Endothelial cell of umbilical vein (primary cell): ENCODE measurements around the gene DAPK2. TPM values are rescaled to one million over a fixed set of nuclear protein-coding genes. Genes with fewer than 3 reads are reported as not detected.

Source experiments
- BruUV-seq: library from RNA; stranded (reverse); fragments of 400-500 nt; replicated peaks from 2 replicates; lab custom pipeline; 2021; lab: Mats Ljungman, UMichigan
- CTCF ChIA-PET: fragments of 300-600, 350-600 bp; sonication (Branson Sonifier 250); formaldehyde crosslinking; loops from one replicate; lab custom pipeline; 2021; ENCODE audit warnings: antibody characterized with exemption, inconsistent platforms; lab: Charles Lee
- POLR2A ChIA-PET: fragments of 300-600, 350-600 bp; sonication (Branson Sonifier 250); formaldehyde crosslinking; loops from one replicate; lab custom pipeline; 2021; ENCODE audit warnings: antibody characterized with exemption, inconsistent platforms; lab: Charles Lee
- DNase-seq: peaks from one replicate; pipeline ENCODE4 v3.0.0-alpha.2; 2011; ENCODE audit warnings: low read depth, low spot score
- FAIRE-seq: peaks from 2 replicates; lab custom pipeline; 2011; peaks lifted over from hg19 to GRCh38; lab: Jason Lieb, UNC
- H2AFZ ChIP-seq: 2 replicates; pipeline ENCODE4 v1.6.0; 2012; ENCODE audit warnings: low read depth, low read length, control low read depth, inconsistent platforms
- H3K27ac ChIP-seq: 2 replicates; pipeline ENCODE4 v1.5.1; 2011; ENCODE audit warnings: low read depth, mild to moderate bottlenecking, control low read depth, low read length, moderate library complexity; ENCODE audit not compliant: insufficient read depth
- H3K27me3 ChIP-seq, 2 experiments: 2 replicates each; pipeline versions ENCODE4 v1.6.0 to v1.6.1; 2011; ENCODE audit warnings: low read length in 2 of 2, mixed read lengths in 1 of 2; ENCODE audit not compliant: control insufficient read depth in 2 of 2, insufficient read depth in 2 of 2
- H3K36me3 ChIP-seq, 2 experiments: 2 replicates in 1 of 2; 3 replicates in 1 of 2; pipeline ENCODE4 v1.5.1; 2011; ENCODE audit warnings: low read length in 2 of 2, mild to moderate bottlenecking in 1 of 2, moderate library complexity in 1 of 2; ENCODE audit not compliant: control insufficient read depth in 2 of 2, insufficient read depth in 2 of 2; ENCODE audit errors: extremely low read depth in 1 of 2
- H3K4me1 ChIP-seq: 3 replicates; pipeline ENCODE4 v1.5.1; 2011; ENCODE audit warnings: mild to moderate bottlenecking, low read length; ENCODE audit not compliant: control insufficient read depth, insufficient read depth; ENCODE audit errors: extremely low read depth
- H3K4me2 ChIP-seq: 2 replicates; pipeline ENCODE4 v1.6.1; 2011; ENCODE audit warnings: low read length, control low read depth, mixed read lengths; ENCODE audit not compliant: insufficient read depth
- H3K4me3 ChIP-seq, 3 experiments: fragments of 200-600 bp in 1 of 3; sonication (generic), shearing (Covaris generic) in 1 of 3; replicated peaks in 1 of 3; 2 replicates each; pipeline ENCODE4 v1.5.1; 2011 to 2016; ENCODE audit warnings: control low read depth in 3 of 3, low read length in 3 of 3, mild to moderate bottlenecking in 2 of 3, inconsistent platforms in 1 of 3, low read depth in 1 of 3, moderate library complexity in 1 of 3; ENCODE audit not compliant: insufficient read depth in 1 of 3
- H3K79me2 ChIP-seq: 2 replicates; pipeline ENCODE4 v1.6.0; 2012; ENCODE audit warnings: low read length, inconsistent platforms; ENCODE audit not compliant: control insufficient read depth, insufficient read depth
- H3K9ac ChIP-seq: replicated peaks from 2 replicates; pipeline ENCODE3; 2011; ENCODE audit warnings: low read length, control low read depth; ENCODE audit not compliant: insufficient read depth; ENCODE audit errors: extremely low read depth
- H3K9me1 ChIP-seq: replicated peaks from 3 replicates; pipeline ENCODE4 v1.6.0; 2011; ENCODE audit warnings: mild to moderate bottlenecking, low read length; ENCODE audit not compliant: control insufficient read depth, insufficient read depth; ENCODE audit errors: extremely low read depth
- H3K9me3 ChIP-seq: replicated peaks from 2 replicates; pipeline ENCODE4 v1.5.1; 2012; ENCODE audit warnings: low read length, inconsistent platforms; ENCODE audit not compliant: control insufficient read depth, insufficient read depth
- H4K20me1 ChIP-seq: replicated peaks from 2 replicates; pipeline ENCODE3; 2011; ENCODE audit warnings: mild to moderate bottlenecking, low read length; ENCODE audit not compliant: control insufficient read depth, insufficient read depth; ENCODE audit errors: extremely low read depth
- CTCF ChIP-seq, 2 donors: IDR thresholded peaks; 1 replicate in 1 of 2; 2 replicates in 1 of 2; pipeline ENCODE4 v1.5.1; 2011; ENCODE audit warnings: low read length in 2 of 2, mild to moderate bottlenecking in 2 of 2, moderate library complexity in 2 of 2, control low read depth in 1 of 2, inconsistent platforms in 1 of 2, low read depth in 1 of 2; ENCODE audit not compliant: insufficient read depth in 1 of 2; ENCODE audit errors: extremely low read depth in 1 of 2
- EZH2 ChIP-seq: IDR thresholded peaks from 2 replicates; pipeline ENCODE4 v1.6.1; 2012; ENCODE audit warnings: borderline replicate concordance, low read depth, mild to moderate bottlenecking, moderate library complexity, low read length, inconsistent platforms; ENCODE audit not compliant: severe bottlenecking
- FOS ChIP-seq: IDR thresholded peaks from 2 replicates; pipeline ENCODE4 v1.6.1; 2011; ENCODE audit warnings: mild to moderate bottlenecking, low read length, moderate library complexity, borderline replicate concordance; ENCODE audit not compliant: insufficient read depth
- GATA2 ChIP-seq: IDR thresholded peaks from 2 replicates; pipeline ENCODE4 v1.7.0; 2011; ENCODE audit warnings: low read depth, mild to moderate bottlenecking, moderate library complexity, mixed read lengths, low read length; ENCODE audit not compliant: insufficient read length, insufficient read depth
- JUN ChIP-seq: IDR thresholded peaks from 2 replicates; pipeline ENCODE4 v1.6.1; 2011; ENCODE audit warnings: borderline replicate concordance, low read depth; ENCODE audit not compliant: insufficient read length, insufficient read depth
- MAX ChIP-seq: IDR thresholded peaks from 2 replicates; pipeline ENCODE4 v1.6.1; 2011; ENCODE audit not compliant: insufficient read depth, insufficient read length
- MYC ChIP-seq: IDR thresholded peaks from one replicate; pipeline ENCODE4 v1.6.1; 2011; ENCODE audit warnings: mild to moderate bottlenecking, low read depth, low read length
- POLR2A ChIP-seq: IDR thresholded peaks from 2 replicates; pipeline ENCODE4 v1.6.1; 2012; ENCODE audit warnings: low read depth, mild to moderate bottlenecking, control low read depth, low read length
- POLR2AphosphoS5 ChIP-seq: IDR thresholded peaks from 2 replicates; pipeline ENCODE4 v1.6.1; 2012; ENCODE audit warnings: low read depth, mild to moderate bottlenecking, control low read depth, low read length, moderate library complexity; ENCODE audit not compliant: insufficient read depth
- dilution Hi-C: fragments of 300-500 bp; cut with MboI; formaldehyde crosslinking; loops from one replicate; pipeline ENCODE4 v1.15.0; 2019; ENCODE audit warnings: low sequenced_read_pairs; ENCODE audit not compliant: extremely low pct_ligation_motif_present
- intact Hi-C: fragments of 100-400 bp; cut with micrococcal nuclease; formaldehyde crosslinking; loops from one replicate; pipeline ENCODE4 v1.10.0; 2022
- polyA plus RNA-seq, 4 experiments: library from polyadenylated mRNA; depleted of rRNA in 3 of 4; stranded (reverse) in 3 of 4; unstranded in 1 of 4; fragments of >200 nt; gene quantifications; 2 replicates each; pipeline versions ENCODE4 v1.2.1 to v1.2.3, GENCODE V29; 2011 to 2012; ENCODE audit warnings: missing spikeins in 1 of 4
- total RNA-seq: library from RNA; stranded (reverse); gene quantifications from 2 replicates; pipeline ENCODE4 v1.2.3, GENCODE V29; 2021

Gene DAPK2
- total and polyA plus RNA-seq, 2 donors (not counting 3 experiments of a cell fraction or from before 2014, with no cell fraction given): 2.8 to 6.7 TPM

- CTCF ChIA-PET: no interaction called here
- DNase-seq (no peak), FAIRE-seq (no peak)
- dilution Hi-C loops: no loop called here
- POLR2A ChIA-PET: no interaction called here
- no peaks in the 10 kb centered on the region for H4K20me1 ChIP-seq
- no peaks in the 10 kb centered on the region for H3K36me3 ChIP-seq
- no peaks in the 10 kb centered on the region for H3K9me3 ChIP-seq
- no TSS peak for BruUV-seq
- no peaks in the 10 kb centered on the region for H3K9me1 ChIP-seq
- intact Hi-C loops: no loop called here
- peaks cover 11% of the 10 kb centered on the region for H3K4me1 ChIP-seq
- TF ChIP-seq CTCF (IDR thresholded peaks at IDR 0.05; ENCODE audit: extremely low read depth in 1 of 2, insufficient read depth in 1 of 2, low read depth in 1 of 2, low read length in 2 of 2): no peak
- no peak for TF ChIP-seq POLR2A
- TF ChIP-seq MAX: no peak
- no peak overlapping the region for H3K4me3 ChIP-seq
- no peak overlapping the region for H3K9ac ChIP-seq
- H3K27ac ChIP-seq: no peak overlapping the region
- H3K27me3 ChIP-seq: no peaks in the 10 kb centered on the region
- no peak overlapping the region for H2AFZ ChIP-seq
- H3K79me2 ChIP-seq: no peaks in the 10 kb centered on the region
- H3K4me2 ChIP-seq: no peak overlapping the region
These were observed 55.8 kb downstream of the DAPK2 start for GRCh38 chr15:63990454-63990853.

GRCh38 chr15:63987796-63988378 is 58.4 kb downstream of the DAPK2 start:
- H3K27me3 ChIP-seq: no peaks in the 10 kb centered on the region
- H3K27ac ChIP-seq: no peak overlapping the region
- no peaks in the 10 kb centered on the region for H3K36me3 ChIP-seq
- peaks cover 11% of the 10 kb centered on the region for H3K4me1 ChIP-seq
- H3K9me3 ChIP-seq: no peaks in the 10 kb centered on the region
- no peak overlapping the region for H2AFZ ChIP-seq
- H4K20me1 ChIP-seq: no peaks in the 10 kb centered on the region
- FAIRE-seq (no peak), DNase-seq (no peak)
- H3K79me2 ChIP-seq: no peaks in the 10 kb centered on the region
- TF ChIP-seq POLR2A: no peak
- no peak for TF ChIP-seq GATA2
- TF ChIP-seq FOS: no peak
- no peak for TF ChIP-seq EZH2
- TF ChIP-seq MYC: no peak
- no peak for TF ChIP-seq MAX
- TF ChIP-seq CTCF (IDR thresholded peaks at IDR 0.05; ENCODE audit: extremely low read depth in 1 of 2, insufficient read depth in 1 of 2, low read depth in 1 of 2, low read length in 2 of 2): no peak
- no peak for TF ChIP-seq JUN
- TF ChIP-seq POLR2AphosphoS5: no peak
- dilution Hi-C loops: no loop called here
- CTCF ChIA-PET: interaction anchor here (1.1 to 1.2 kb wide), 2 partner anchors 42 kb away, joined by 3 to 6 read pairs; no protein-coding TSS in a partner anchor
- intact Hi-C loops: no loop called here
- no TSS peak for BruUV-seq
- H3K4me3 ChIP-seq: no peak overlapping the region
- H3K9me1 ChIP-seq: no peaks in the 10 kb centered on the region
- no peak overlapping the region for H3K4me2 ChIP-seq
- POLR2A ChIA-PET: no interaction called here
- no peak overlapping the region for H3K9ac ChIP-seq
